ENCODE data around the gene BCAR1. TPM values are rescaled to one million over a fixed set of nuclear protein-coding genes. Genes with fewer than 3 reads are reported as not detected.
A peak's percentile ranks its signal among the peaks of the same experiment; 100 is the strongest.

BCAR1 gene
- total RNA-seq, 2 donors from 2014 or later, result 110 to 130 TPM

DNA sequence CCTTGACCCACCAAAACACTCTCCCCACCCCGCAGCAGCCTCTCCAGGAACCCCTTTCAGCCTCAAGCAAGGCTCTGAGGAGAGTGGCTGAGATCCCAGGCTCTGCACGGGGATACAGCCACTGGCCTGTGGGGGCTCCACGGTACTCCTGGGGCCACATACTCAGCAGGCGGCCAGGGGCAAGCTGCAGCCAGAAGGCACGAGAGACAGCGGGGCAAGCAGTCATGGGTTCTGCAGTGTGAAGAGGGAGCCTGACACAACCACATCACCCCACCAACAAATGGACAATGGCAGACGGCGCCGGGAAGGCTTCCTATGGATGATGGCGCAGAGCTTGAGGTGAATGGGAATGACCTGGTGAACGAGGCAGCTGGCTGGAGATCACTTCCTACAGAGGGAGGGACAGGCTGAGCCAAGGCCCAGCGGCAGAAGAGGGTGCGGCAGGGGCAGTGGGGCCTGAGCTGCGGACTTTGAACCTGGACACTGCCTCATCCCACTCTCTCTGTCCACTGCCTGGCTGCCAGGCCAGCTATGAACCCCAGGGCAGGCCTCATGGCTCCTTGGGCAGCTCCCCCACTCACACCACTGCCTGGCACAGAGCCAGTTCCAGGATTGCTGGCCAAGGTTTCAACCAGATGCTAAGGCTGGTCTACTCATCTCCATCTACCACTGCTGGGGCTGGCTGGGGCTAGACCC lies 10.8 kb upstream of the BCAR1 start:
- no peaks in the 10 kb centered on the region for H3K36me3 ChIP-seq

DNA sequence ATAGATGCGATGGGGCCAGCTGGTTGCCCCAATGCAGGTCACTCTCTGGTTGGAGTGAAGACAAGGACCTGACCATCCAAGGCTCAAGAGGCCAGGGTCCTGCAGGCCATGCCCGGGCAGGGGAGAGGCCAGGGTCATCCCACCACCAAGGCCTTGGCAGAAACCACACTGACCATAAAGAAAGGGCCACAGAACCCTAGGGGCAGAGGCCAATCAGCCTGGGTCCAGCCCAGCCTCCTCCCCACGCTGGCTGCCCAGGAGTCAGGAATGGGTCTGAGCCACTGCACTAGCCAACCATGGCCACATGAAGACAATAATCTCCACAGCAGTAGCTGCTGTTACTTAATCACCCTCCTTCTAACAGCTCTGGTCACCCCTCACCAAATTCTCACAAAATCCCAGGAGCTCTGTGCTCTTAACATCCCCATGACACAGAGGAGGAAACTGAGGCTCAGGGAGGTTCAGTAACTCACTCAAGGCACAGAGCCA lies 10.2 kb upstream of the BCAR1 start:
- TF ChIP-seq, protein P1, sequence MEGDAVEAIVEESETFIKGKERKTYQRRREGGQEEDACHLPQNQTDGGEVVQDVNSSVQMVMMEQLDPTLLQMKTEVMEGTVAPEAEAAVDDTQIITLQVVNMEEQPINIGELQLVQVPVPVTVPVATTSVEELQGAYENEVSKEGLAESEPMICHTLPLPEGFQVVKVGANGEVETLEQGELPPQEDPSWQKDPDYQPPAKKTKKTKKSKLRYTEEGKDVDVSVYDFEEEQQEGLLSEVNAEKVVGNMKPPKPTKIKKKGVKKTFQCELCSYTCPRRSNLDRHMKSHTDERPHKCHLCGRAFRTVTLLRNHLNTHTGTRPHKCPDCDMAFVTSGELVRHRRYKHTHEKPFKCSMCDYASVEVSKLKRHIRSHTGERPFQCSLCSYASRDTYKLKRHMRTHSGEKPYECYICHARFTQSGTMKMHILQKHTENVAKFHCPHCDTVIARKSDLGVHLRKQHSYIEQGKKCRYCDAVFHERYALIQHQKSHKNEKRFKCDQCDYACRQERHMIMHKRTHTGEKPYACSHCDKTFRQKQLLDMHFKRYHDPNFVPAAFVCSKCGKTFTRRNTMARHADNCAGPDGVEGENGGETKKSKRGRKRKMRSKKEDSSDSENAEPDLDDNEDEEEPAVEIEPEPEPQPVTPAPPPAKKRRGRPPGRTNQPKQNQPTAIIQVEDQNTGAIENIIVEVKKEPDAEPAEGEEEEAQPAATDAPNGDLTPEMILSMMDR (IDR thresholded peaks at IDR 0.05), result no peak
- intact Hi-C loops (cut with DNase I), result no loop called here
- no peak overlapping the region for H3K9ac ChIP-seq (ENCODE audit: low read depth in 2 of 2, low read length in 2 of 2)
- no peak for DNase-seq
- no peaks in the 10 kb centered on the region for H3K9me3 ChIP-seq
- H3K27me3 ChIP-seq, result no peaks in the 10 kb centered on the region
- H3K4me3 ChIP-seq, result no peak overlapping the region
- H3K4me1 ChIP-seq, result peaks cover 31% of the 10 kb centered on the region
- H3K36me3 ChIP-seq, result no peaks in the 10 kb centered on the region
- peak overlapping the region; percentile 29 for H3K27ac ChIP-seq

More for the DNA sequence above, 10.8 kb upstream of the BCAR1 start:
- Histone ChIP-seq H3K4me3 (no peak overlapping the region), H3K9ac (ENCODE audit: low read depth in 2 of 2, low read length in 2 of 2) (peak overlapping the region in 1 of 2 donors; percentile 38), H3K4me1 (peaks cover 31% of the 10 kb centered on the region), H3K27ac (peak overlapping the region; percentile 29), H3K27me3 (no peaks in the 10 kb centered on the region), H3K9me3 (no peaks in the 10 kb centered on the region)
- intact Hi-C loops (cut with DNase I), result no loop called here
- TF ChIP-seq, protein P1 (IDR thresholded peaks at IDR 0.05), result no peak
- peak; percentile 75 for DNase-seq

DNA sequence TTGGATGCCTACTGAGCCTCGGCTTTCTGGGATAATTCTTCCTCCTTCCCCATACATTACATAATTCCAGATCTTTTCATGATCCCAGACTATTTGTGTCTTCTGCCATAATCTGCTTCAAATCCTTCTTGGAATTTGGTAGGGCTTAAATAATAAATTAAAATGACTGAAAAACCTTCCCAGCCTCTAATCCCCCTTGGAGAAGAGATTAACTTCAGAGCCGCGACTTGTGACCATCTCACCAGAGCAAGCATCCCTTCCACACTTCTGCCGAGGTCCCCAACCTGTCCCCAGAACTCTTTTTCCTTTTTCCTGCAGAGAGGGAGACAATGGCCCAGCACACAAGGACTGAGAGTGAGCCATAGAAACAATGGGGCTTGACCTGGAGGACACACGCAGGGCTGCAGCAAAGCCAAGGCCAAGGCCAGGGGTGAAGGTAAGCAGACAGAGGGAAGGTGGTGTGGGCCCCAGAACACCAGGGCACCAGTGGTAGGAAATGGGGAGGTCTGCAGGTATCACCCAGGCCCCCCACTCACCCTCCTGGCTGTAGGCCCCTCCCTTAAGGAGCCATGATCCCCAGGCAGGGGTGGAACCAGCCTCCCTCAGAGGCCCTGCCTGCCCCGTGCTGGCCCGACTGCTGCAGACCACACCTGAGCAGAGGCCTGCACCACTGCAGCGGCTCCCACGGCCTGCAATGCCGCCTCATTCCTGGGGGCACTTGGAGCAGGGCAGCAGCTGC lies 9.6 kb upstream of the BCAR1 start:
- DNase-seq, result no peak
- Histone ChIP-seq H3K9ac (ENCODE audit: low read depth in 2 of 2, low read length in 2 of 2) (no peak overlapping the region), H3K4me3 (no peak overlapping the region), H3K27ac (no peak overlapping the region), H3K36me3 (no peaks in the 10 kb centered on the region), H3K9me3 (no peaks in the 10 kb centered on the region), H3K4me1 (peaks cover 25% of the 10 kb centered on the region), H3K27me3 (no peaks in the 10 kb centered on the region)
- TF ChIP-seq, protein P1 (IDR thresholded peaks at IDR 0.05), result no peak
- intact Hi-C loops (cut with DNase I), result no loop called here

DNA sequence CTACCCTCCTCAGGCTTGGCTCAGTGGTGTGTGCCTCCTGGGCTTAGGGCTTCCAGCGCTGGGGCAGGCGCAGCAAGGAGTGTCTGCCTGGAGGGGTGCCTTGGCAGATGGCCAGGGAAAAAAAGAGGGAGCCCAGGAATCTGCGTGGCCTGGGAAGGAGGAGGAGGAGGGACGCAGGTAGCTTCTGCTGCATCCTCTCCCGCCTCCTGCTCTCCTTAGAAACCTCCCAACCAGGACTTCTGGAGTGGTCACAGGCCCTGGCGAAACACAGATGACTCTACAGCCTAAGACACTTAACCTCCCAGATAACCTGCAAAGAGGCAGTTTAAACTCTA lies 7.3 kb upstream of the BCAR1 start:
- no peaks in the 10 kb centered on the region for H3K27me3 ChIP-seq
- DNase-seq, result no peak
- intact Hi-C loops (cut with DNase I), result no loop called here
- H3K27ac ChIP-seq, result no peak overlapping the region
- no peaks in the 10 kb centered on the region for H3K36me3 ChIP-seq
- no peak overlapping the region for H3K9ac ChIP-seq (ENCODE audit: low read depth in 2 of 2, low read length in 2 of 2)
- no peaks in the 10 kb centered on the region for H3K9me3 ChIP-seq
- H3K4me3 ChIP-seq, result no peak overlapping the region
- peaks cover 23% of the 10 kb centered on the region for H3K4me1 ChIP-seq
- TF ChIP-seq, protein P1 (IDR thresholded peaks at IDR 0.05), result no peak

DNA sequence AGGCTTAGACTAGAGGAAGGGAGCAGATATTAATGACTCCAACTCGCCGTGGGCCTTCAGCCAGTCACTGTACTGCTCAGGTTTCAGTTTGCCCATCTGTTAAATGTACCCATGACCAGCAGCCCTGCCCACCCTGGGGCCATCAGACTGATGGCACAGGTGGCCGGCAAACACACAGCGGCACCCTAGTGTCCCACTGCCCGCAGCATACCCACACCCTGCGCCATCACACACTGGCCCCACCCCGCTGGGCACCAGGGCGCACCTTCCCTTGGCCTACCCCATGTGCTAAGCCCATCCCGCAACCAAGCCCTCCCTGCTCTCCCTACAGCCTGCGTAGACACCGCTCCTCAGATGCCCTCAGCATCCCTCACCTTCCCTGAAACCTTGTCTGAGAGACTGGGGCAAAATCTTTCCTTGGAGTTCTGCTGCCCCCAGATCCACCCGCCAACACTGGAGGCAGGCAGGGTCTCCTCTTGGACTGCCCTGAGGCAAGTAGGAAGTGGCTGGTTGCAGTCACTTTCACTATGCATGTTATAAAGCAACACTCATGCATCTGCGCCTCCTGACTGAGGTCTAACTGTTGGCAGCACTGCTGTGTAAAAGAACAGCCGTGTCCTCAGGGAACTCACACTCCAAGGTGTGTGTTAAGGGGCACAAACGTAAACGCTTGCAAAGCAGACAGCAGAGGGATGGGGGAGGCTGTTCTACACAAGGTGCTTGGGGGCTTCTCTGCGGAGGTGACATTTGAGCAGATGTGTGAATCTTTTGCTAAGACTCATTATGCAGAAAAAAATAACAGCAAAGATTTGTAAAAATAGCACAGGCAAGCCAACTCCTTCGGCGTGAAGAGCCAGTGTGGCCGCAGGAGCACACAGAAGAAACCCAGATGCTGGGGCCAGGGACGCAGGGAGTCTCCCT lies 6.7 kb upstream of the BCAR1 start:
- peak overlapping the region in 1 of 2 donors; percentile 35 for H3K9ac ChIP-seq (ENCODE audit: low read depth in 2 of 2, low read length in 2 of 2)
- intact Hi-C loops (cut with DNase I), result no loop called here
- H3K4me1 ChIP-seq, result peaks cover 18% of the 10 kb centered on the region
- H3K4me3 ChIP-seq, result no peak overlapping the region
- no peak for DNase-seq
- H3K9me3 ChIP-seq, result no peaks in the 10 kb centered on the region
- H3K36me3 ChIP-seq, result no peaks in the 10 kb centered on the region
- H3K27ac ChIP-seq, result no peak overlapping the region
- TF ChIP-seq, protein P1 (IDR thresholded peaks at IDR 0.05), result no peak
- no peaks in the 10 kb centered on the region for H3K27me3 ChIP-seq

All from colonic mucosa (tissue), 4 donors.